HG03135 (cell line): ENCODE measurements around the gene SLC22A23.

Experiments
- ATAC-seq: cut with Tn5 transposase; IDR thresholded peaks from one replicate; pipeline ENCODE4 v1.9.1; 2021; ENCODE audit warnings: mild to moderate bottlenecking, moderate library complexity; ENCODE audit not compliant: unreplicated experiment

Gene SLC22A23

DNA sequence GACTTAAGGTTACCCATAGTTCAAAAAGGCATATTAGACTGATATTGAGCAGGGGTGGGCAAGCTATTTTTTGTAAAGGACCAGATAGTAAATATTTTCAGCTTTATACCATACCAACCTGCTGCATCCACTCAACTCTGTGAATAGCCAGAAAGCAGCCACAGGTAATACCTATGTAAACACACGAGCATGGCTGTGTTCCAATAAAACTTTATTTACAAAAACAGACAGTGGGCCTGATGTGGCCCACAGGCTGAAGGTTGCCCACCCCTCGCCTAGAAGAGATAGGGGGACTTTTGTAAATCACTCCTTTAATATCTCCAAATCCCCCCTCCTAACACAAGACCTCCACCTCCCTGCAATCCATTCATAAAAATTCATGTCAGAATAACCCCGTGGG, 133.7 kb downstream of the SLC22A23 start:
- no peak for ATAC-seq

DNA sequence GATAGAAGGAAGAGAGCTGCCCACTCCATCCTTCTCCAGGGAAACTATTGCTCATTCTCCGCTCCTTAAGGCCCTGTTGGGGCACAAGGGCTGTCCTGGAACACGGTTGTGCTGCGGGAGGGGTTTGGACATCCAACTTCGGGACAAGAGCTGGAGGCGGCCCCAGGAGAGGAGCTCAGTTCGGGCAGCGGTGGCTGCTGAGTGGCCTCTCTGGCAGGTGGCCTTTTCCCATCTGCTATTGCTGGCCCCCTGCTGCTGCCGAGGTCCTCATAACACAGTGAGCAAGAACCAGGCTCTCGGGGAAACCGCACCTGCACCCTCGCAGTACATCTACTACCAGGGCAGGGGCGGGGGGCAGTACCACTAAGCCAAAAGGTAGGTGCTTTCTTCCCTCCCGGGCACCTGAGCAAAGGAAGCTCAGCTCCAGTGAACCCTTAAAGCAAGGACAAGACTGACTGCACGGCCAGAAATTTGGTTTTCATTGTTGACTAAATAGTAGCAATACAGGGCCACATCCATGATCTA, 134.4 kb downstream of the SLC22A23 start:
- ATAC-seq, result no peak

DNA sequence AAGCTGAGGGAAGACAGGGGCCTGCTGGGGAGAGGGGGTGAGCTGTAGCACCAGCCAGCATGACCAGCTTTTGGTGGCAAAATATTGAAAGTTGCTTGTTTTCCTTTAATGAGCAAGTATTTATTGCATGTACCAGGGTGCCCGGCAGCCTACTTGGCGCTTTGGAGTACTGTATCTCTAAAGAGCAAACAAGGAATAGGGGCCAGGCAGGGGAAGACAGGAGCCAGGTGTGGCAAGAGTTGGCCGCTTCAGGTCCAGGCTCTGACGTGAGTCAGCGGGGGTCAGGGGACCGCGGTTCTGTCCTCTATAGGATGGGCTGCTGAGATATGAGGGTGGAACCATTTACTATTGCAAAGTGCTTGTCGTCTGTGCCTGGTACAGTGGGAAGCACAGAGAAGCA, 135.0 kb downstream of the SLC22A23 start:
- ATAC-seq, result no peak

DNA sequence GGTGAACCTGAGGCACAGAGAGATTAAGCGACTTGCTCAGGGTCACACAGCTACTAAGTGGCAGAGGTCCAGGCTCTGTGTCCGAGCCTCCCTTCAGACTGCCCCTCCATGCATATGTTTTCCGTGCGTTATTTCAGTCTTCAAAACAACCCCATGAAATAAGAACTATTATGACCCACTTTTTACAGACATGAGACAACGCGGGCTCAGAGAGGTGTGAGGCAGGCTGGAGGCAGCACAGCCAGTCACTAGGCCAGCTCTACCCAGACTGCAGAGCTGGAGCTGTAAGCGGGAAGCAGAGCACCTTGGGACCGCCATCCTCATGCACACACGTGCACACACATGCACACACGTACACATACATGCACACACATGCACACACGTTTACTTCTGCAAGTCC, 135.8 kb downstream of the SLC22A23 start:
- no peak for ATAC-seq

DNA sequence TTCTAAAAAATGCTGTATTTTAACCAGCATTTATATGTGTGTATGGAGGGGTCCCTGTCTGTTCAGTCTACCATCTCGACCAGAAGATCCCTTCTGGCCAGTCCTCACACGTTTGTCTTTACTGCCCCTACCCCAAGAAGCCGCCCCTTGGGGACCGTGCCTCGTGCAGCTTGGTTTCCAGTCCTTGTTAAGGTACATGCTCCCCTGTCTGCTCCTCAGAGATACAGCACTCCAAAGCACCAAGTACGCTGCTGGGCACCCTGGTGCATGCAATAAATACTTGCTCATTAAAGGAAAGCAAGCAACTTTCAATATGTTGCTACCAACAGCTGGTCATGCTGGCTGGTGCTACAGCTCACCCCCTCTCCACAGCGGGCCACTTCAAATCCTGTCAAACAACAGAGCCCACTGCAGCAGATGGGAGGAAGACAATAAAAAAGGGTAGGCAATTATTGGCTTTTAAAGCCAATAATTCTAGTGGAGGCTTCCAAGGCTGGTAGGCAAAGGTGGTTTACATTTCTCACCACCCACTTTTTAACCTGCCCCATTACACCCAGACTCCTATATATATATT, 136.5 kb downstream of the SLC22A23 start:
- no peak for ATAC-seq

DNA sequence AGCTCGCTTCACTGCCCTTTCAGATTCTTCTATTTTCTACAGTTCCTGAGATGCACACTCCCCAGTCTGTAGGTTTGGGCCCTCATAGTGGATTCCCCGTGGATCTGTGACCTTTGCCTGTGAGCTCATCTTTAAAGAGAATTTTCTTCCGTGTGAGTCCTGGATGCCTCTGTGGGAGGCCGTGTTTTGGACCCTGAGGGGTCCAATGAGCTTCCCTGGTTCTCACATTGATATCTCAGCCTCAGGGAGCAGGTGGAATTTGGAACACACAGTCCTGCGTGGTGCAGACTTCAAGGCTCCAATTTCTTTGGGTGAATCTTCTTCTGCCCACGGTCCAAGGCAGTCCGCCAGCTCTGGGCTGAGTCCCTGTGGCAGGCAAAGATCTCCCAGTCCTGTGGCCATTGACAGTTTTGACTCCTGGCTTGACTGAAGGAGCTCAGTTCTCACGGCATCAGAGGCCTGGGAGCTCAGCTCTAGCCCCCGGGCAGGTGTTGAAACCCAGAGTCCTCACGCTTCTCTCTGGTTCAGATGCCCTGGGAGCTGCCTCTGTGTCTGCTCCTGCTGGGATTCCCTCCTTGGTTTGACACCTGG, 137.1 kb downstream of the SLC22A23 start:
- ATAC-seq, result no peak

DNA sequence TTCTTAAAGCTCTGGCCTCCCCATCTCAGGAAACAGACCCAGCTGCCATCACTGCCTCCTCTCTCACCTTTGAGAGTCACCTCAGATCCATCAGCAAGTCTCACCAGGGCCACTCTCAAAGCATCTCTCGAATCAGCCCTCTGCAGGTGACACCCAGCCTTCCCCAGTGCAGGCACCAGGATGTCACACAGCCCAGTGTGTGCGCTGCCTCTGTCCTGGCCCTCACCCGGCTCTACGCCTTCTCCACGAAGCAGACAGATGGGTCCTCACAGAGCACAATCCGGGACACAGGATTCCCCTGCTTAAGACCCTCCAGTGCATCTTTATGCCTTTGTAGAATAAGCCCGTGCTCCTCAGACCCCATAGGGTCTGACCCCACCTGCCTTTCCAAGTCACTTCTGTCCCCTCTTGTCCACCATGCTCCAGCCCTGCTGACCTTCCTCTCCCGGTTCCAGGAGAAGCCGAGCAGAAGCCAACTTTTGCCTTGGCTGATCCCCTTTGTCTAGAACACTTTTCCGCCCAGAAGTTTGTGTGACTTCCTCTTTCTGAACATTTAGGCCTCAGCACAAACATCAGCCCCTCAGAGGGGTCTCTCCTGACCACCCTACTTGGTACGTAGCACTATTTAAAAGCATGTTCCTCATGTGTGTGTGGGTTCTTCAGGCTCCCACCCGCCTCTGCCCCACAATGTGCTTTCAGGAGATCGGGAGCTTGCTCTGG, 137.9 kb downstream of the SLC22A23 start:
- no peak for ATAC-seq

DNA sequence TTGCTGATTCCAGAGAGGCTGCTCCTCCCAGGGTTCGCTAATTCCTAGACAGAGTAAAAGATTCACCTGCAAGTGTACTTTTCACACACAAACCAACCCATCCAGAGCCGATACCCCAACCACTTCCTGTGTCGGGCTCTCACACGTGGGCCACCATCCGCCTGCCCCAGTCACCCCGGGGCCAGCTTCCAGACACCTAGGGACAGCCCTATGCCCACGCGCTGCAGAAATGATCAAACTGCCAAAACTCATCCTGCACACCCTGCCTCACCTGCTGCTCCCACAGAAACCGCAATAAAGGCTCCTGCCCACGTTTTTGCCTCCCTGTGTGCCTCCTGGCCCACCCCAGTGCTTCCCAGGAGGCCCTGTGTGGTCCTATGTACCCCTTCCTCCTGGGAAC, 138.6 kb downstream of the SLC22A23 start:
- no peak for ATAC-seq

DNA sequence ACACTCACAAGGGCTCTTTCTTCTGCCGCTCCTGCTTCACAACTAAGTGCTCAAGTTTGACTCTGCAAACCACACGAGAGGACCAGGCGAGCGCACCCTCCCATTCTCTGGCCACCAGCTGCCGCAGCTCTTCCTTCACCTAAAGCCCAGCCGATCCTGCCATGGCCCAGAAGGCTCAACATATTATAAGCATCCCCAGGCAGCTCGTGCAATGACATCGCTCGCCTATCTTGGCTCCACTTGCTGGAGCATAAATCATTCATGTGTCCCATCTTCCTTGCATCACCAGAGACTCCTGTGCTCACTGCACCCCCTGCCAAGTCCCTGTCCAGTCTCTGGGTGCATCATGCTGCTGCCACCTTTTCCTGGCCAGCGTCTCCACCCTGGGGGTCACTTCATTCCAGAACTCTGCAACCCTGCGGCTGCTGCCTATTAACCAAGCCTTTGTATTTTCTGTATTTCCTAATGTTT, 139.1 kb downstream of the SLC22A23 start:
- ATAC-seq, result no peak

DNA sequence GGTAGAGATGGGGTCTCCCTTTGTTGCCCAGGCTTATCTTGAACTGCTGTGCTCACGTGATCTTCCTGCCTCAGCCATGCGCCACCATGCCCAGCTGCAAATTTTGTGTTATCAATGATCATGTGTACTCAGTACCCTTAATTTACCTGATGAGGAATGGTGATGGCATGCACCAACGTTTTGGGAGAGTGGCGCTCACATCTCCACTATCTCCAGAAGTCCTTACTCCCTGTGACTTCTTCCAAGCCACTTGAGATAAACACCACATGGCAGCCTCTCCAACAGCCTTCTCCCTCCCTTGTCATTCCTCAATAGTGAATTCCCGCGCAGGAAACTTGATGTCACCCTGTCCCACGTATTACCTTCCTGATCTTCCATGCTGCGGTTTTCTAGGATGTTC, 140.0 kb downstream of the SLC22A23 start:
- ATAC-seq, result no peak

DNA sequence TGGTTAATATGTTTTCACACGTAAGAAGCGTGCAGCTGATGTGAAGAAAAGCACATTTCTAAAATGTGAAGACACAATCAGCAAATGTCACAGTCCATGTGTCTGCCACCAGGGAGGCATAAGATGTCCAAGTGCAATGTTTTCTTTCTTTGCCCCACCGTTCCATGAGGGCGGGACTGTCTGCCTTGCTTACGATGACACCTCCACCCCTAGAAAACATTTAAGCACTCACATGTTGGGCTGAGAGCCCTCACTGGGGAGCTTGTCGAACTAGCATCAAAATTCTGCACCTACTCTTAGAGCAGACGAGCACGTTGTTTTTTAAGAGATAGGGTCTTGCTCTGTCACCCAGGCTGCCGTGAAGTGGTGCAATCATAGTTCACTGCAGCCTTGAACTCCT, 140.5 kb downstream of the SLC22A23 start:
- ATAC-seq, result no peak

DNA sequence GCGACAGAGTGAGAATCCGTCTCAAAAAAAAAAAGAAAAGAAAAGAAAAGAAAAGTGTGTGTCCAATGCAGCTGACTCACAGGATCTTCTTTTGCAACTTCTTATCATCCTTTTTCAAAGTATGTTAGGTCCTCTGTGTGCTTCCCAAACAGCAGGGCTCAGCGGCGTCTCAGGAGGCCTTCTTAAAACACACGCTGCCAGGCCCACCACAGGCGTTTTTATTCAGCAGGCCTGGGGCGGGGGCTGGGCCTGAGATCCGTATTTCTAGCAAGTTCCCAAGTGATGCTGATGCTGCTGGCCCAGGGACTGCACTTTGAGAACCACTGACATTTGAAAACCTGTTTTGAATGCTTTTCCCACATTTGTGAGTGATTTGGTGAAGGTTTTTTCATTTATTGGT, 141.0 kb downstream of the SLC22A23 start:
- ATAC-seq, result no peak

DNA sequence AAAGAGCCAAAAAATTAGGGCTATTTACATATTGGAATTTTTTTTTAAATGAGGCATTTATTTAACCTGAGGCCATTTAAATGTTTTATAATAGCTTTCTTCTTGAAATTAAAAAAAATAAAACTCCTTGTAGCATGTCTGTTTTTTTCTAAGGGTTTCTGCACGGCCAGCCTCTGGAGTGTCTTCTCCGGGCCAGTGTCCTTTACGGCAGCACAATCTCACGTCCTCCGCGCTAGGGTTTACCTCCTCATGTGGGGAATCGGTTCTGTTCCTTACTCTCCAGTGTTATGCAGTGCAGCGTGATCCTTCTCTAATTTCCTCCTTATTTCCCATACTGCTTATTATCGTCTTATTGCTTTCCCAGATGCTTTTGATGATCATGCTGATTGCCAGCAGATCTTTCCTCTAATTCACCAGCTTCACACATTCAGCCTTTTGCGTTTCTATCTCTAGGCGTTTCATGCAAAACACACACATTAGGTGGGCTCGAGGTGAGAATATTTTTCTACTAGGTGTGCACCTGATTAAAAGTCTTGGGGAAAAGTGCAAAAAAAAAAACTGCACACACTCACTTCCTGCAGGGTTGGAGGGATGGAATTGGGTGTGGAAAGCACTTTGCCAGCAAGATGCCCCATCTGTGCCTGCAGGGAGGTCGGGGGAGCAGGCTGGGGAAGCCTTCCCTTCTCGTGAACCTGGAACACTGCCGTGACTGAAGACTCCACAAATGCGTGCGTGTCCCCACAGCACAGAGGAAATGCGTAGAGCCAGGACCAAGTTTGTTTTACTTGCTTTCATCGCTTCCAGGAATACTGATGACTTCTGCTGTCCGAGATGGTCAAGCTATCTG, 142.0 kb downstream of the SLC22A23 start:
- no peak for ATAC-seq

DNA sequence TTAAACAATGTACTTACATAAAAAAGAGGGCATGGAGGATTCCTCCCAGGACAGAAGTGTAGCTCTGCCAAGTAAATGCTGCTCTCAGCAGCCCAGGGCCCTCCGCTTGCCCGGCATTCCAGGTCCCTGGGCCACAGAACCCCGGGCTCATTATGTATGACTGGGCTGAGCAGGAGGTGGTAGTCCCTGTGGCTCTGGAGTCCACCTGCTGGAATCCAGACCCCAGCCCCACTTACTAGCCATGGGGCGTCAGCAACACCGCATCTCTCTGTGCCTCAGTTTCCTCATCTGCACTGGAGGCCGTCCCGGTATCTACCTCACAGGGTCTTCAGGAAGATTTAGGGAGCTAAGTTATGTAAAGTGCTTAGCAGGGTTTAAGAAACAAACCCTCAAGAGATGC, 142.7 kb downstream of the SLC22A23 start:
- no peak for ATAC-seq

DNA sequence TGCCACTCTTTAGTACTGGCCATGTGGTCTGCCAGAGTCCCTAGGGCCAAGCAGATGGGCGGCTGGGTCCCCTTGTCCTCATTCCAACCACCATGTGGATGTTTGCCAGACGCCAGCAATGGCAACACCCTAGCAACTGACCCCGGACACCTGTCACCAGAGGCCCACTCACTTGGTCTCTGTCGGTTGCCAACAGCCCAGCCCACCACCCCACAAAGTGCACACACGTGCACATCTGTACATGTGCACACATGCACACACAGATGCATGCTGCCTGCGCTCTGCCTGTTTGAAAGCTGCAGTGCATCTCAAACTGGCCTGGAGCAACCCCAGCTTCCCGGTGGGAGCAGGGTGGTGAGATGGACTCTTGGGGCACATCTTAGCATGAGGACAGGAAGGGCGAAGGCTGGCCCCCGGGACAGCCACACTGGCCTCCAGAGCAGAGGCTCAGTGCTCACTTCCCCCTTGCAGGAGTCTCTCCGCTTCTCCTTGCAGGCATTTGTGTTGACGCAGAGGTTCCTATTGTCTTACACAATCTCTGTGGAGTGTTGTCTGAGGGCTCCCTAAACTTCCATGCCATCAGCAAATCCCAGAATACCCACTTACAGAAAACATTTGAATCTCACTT, 144.1 kb downstream of the SLC22A23 start:
- no peak for ATAC-seq

DNA sequence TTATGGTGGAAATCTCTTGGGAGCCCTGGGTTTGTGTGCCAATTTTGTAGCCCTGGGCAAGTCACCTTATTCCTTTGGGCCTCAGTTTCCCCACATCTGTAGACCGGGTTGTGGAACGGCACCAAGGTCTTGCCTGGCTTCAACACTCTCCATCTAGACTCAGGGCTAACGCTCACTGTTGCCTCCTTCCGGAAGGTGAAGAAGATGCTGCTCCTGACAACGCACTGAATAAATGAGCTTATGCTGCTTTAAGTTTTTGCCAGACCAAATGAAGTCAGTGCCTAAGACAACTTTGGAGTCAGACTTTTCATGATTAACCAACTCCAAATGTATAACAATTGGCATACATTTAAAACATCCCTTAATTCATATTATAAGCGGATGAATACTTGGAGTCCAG, 145.0 kb downstream of the SLC22A23 start:
- no peak for ATAC-seq

DNA sequence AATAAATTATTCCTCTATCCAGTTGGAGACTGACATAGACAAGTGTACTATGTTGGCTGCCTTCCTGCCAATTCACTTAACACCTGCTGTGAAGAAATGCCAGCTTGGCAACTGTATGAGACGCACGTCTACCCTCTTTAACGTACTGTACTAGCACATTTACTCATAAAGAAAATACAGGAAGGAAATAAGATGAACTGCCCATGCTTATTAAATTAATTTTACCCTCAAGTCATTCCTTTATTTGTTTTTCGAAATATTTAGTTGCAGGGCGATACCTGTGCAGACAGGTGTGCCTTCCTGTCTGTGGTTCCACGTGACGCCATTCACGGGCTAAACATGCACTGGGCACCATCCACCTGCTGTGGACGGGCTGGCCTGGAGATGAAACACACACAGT, 146.1 kb downstream of the SLC22A23 start:
- ATAC-seq, result no peak

DNA sequence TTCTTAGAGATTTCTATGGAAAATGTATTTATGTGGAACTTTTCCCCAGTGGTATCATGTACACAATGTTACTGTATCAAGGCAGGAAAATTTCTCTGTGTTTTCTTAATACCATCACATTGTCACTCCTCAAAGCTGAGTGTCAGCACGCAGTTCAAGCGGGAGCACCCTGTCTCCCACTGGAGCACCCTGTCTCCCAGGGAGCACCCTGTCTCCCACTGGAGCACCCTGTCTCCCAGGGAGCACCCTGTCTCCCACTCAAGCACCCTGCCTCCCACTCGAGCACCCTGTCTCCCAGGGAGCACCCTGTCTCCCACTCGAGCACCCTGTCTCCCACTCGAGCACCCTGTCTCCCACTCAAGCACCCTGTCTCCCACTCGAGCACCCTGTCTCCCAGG, 146.8 kb downstream of the SLC22A23 start:
- no peak for ATAC-seq

DNA sequence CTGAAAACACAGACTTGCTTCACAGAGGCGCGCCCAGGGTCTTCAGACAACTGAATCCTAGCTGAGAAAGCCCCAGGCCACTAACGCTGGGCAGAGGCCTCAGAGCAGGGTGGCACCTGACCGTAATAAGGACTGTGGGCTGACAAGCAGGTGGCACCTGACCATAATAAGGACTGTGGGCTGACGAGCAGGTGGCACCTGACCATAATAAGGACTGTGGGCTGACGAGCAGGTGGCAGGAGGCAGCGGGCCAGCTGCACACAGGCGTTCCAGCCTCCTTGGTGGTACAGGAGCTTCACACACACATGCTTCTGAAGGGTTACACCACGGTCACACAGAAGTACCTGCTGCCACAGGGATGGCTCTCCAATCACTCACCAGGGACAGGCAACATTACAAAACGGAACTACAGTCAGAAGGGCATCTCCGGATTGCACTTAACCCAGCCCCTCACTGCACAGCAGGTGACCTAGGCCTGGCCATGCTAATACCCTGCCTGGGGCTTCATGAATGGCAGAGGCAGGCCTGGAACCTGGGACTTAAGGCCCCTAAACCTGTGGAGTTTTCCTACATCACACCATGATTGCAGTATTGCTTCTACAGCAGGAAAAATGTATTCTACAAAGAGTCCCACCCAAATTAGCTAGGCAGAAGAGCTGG, 147.3 kb downstream of the SLC22A23 start:
- no peak for ATAC-seq

DNA sequence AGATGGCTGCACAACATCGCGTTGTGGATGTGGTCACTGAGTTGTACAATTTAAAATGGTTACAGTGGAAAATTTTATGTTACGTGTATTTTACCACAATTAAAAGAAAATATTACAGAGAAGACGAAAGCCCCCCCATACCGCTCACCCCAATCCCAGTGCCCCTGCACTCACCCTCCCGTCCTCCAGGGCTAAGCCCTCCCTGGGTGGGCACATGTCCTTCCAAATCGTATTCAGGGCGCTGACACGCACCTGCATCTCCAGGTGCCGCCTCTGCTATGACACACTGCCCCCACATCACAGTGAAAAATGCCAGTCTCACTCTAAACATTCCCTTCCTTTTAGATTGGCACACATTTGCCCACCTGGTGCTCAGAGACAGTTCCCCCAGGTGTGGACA, 148.7 kb downstream of the SLC22A23 start:
- ATAC-seq, result no peak
